ENCODE measurements around the gene STK11.
"Not testable (repeated sequence)": the region's sequence is repeated elsewhere in the genome, so short reads cannot be mapped to it uniquely, and the experiment has no call there.

The STK11 gene

DNA sequence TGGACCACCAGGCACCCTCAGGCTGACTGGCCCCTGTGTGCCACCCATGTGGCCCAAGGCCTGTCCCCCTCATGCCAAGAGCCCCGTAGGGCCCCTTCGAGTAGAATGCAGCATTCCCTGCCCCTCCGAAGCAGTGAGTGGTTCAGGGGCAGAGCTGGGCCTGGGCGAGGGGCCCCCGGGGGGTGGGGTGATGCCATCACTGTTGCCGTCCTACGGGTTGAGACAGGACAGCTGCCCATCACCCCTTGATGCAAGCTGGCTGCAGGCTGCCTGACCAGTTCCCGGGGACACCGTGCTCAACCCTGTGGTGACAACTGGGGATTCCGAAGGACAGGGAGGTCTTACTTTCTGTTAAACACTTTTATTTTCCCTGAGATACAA is 36.2 kb upstream of the STK11 start:
- DNase-seq: no peak

- DNase-seq: peak; percentile 53
Measured at GRCh38 chr19:1169921-1170885, 35.4 kb upstream of the STK11 start.

GRCh38 chr19:1170938-1171754 is 34.4 kb upstream of the STK11 start:
- no peak for DNase-seq

- no peak for DNase-seq
Measured at GRCh38 chr19:1171755-1172352, 33.7 kb upstream of the STK11 start.

DNA sequence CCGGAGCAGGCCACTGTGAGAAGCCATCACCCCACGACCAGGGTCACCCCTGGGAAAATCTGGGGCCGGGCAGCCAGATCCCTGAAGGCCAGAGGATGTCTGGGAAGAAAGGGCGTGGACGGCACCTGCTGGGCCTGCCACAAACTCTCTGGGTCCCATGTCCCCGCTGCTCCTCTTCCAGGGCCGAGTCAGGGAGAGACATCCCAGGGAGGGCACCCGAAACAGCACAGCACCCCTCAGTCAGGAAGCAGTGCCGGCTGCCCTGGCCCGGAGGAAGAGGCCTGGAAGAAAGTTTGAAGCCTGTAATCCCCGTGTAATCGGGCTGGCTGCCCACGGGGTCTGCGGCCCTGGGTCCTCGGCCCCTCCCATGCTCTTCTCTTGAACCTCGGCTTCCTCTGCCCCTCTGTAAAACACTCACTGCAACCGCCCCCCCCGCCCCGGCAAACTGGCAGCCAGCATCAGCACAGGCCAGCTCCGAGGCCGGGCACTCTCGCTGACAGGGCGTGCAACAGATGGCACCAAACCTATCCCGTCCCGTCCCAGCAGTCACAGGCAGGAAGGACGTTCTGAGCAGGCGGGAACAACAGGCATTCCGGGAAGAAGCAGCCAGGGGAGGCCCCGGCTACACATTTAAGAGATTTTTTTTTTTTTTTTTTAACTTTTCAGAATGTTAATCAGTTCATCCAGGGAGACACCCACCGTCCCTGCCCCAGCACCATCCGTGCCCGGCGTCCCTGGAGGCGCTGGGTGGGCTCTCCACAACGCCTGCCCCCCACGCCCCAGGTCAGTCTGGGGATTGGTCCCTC is 33.0 kb upstream of the STK11 start:
- DNase-seq: peak; percentile 69

DNA sequence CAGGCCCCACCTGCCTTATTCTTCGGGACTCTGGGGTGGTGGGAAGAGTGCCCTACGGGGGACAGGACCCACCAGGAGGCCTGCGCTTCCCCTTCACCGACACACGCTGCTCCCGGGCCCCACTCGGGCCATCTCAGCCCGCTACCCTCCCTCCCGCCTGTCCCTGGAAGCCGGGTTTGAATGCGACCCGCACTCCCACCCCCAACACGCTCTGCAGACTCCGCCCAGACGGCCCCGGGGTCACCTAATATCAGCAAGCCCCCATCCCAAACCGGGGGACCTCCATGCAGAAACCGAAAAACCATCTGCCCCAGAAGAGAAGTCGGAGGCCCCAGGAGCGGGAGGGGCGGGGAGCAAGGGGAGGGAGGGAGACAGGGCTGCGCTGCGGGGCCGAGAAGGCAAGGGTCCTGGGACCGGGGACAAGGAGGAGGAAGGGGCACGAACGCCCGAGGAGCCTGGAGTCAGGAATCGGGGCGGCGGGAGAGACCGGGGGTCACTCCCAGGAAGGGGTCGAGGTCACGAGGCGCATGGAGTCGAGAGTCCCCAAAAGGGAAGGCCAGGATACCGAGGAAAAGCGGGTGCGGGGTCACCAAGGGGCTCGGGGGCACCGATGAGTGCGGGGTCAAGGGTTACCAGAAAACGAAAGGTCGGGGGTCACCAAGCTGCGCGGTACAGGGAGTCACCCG is 32.3 kb upstream of the STK11 start:
- no peak for DNase-seq

- DNase-seq: peak; percentile 89
Measured at GRCh38 chr19:1173845-1174809, 31.5 kb upstream of the STK11 start, which contains the start of gene SBNO2. Gene SBNO2 (minus strand): TSS chr19:1174268. CDS start chr19:1154276, 19,992 bp downstream.

DNA sequence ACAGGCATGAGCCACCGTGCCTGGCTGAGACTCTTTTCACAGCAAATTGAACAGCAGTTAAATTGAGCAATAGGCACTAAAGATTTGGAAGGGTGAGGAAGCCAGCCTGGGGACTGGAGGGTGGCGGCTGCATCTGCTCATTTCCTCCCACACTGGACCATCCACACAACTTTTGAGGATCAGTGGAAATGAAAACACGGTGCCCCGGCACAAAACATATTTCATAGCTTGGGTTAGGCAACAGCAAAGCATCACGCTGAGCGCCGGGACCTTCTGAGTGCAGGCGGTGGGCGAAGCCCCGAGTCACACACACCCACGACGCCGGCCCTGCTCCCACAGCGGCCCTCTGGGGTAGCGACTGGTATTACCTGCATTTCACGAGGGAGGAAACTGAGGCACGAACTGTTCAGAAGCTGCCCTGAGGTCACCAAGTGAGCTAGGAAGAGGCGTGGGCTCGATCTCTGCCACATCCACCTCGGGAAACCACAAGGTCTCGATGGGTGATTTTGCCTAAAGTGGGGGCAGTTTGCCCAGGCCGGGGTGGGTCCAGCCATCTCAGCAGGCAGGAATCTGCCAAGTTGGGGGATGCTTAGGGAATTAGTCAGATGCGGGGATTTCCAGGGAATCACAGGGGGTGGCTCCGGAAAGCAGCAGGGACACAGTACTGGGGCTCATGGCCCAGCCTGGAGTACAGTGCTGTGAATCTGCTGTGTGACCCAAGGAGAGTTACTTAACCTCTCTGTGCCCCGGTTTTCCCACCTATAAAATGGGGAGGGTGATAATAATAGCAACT is 28.1 kb upstream of the STK11 start:
- DNase-seq: peak; percentile 97

- DNase-seq: no peak
Measured at GRCh38 chr19:1181606-1182005, 24.0 kb upstream of the STK11 start.

DNA sequence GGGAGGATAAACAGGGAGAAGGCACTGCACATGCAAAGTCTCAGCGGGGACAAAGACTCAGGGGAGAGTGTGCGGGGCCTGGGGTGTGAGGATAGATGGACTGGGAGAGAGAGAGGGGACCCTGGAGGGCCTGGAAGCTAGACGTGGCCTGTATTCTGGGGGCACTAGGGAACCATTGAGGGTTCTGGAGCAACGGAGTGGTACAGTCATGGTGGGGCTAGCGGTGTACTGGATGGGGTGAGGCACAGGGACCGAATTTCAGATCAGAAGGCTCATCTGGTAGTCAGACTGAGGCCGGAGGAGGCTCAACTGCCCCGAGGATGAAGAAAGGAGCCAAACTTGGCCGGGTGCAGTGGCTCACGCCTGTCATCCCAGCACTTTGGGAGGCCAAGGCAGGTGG is 23.5 kb upstream of the STK11 start:
- no peak for DNase-seq

DNA sequence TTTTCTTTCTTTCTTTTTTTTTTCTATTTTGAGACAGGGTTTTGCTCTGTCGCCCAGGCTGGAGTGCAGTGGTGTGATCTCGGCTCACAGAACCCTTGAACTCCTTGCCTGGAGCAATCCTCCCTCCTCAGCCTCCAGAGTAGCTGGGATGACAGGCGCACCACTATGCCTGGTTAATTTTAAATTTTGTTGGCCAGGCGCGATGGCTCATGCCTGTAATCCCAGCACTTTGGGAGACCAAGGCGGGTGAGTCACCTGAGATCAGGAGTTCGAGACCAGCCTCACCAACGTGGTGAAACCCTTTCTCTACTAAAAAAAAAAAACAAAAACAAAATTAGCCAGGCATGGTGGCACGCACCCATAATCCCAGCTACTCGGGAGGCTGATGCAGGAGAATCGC is 22.9 kb upstream of the STK11 start:
- no peak for DNase-seq

DNA sequence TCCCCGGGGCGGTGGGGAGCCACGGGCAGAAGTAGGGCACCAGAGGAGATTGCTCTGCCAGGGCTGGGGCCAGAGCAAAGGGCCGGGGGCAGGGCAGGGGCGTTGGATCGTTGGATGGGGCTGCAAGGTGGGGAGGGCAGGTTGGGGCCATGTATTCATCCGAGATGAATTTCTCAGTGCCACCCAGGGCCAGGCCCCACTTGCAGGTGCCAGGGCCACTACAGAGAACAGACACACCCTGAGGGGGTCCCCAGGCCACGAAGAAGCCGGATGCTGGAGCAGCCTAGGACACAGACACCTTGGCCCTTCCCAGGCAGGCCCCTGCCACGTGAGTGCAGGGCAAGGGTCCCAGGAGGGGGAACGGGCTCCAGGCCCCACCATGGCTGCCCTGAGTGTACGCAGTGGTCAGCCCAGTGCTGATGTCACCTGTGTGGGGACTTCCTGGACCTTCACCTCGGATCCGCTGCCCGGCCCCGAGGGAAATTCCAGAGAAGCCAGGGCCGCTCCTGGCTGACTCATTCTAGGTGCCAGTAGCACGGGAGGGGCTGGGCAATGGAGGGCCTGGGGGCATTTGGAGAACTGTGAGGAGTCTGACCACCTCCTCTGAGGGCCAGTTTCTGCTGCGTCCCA is 21.9 kb upstream of the STK11 start:
- DNase-seq: no peak

- peak; percentile 37 for DNase-seq
Measured at GRCh38 chr19:1189419-1189818, 16.2 kb upstream of the STK11 start.

- no peak for DNase-seq
Measured at GRCh38 chr19:1199531-1199930, 6.0 kb upstream of the STK11 start.

DNA sequence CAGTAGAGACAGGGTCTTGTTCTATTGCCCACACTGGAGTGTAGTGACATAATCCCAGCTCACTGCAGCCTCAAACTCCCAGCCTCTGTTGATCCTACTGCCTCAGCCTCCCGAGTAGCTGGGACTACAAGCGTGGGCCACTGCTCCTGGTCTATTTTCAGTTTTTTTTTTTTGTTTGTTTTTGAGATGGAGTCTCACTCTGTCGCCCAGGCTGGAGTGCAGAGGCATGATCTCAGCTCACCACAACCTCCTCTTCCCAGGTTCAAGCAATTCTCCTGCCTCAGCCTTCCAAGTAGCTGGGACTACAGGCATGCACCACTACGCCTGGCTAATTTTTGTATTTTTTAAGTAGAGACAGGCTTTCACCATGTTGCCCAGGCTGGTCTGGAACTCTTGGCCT is 5.0 kb upstream of the STK11 start:
- not testable (repeated sequence) for DNase-seq

DNA sequence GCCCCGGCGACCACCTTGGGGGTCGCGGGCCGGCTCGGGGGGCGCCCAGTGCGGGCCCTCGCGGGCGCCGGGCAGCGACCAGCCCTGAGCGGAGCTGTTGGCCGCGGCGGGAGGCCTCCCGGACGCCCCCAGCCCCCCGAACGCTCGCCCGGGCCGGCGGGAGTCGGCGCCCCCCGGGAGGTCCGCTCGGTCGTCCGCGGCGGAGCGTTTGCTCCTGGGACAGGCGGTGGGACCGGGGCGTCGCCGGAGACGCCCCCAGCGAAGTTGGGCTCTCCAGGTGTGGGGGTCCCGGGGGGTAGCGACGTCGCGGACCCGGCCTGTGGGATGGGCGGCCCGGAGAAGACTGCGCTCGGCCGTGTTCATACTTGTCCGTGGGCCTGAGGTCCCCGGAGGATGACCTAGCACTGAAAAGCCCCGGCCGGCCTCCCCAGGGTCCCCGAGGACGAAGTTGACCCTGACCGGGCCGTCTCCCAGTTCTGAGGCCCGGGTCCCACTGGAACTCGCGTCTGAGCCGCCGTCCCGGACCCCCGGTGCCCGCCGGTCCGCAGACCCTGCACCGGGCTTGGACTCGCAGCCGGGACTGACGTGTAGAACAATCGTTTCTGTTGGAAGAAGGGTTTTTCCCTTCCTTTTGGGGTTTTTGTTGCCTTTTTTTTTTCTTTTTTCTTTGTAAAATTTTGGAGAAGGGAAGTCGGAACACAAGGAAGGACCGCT is 729 bp downstream of the STK11 start:
- DNase-seq: no peak

DNA sequence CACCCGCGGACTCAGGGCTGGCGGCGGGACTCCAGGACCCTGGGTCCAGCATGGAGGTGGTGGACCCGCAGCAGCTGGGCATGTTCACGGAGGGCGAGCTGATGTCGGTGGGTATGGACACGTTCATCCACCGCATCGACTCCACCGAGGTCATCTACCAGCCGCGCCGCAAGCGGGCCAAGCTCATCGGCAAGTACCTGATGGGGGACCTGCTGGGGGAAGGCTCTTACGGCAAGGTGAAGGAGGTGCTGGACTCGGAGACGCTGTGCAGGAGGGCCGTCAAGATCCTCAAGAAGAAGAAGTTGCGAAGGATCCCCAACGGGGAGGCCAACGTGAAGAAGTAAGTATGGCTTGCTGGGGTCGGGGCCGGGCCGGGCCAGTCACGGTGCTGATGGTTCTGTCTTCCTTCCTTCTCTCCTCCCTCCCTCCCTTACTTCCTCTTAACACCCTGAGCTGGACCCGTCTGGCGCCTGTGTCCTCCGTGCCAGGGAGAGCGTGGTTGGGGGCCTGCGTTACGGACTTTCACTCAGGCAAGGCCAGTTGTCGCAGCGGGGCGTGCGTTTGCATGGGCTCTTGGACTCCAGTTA is 1.4 kb downstream of the STK11 start:
- DNase-seq: no peak

GRCh38 chr19:1208830-1209229 is 3.3 kb downstream of the STK11 start:
- DNase-seq: not testable (repeated sequence)

Data from fibroblast of skin of right biceps (primary cell).